Umbilical cord (tissue), 1 donor: ENCODE data around the gene GRM5. TPM values are rescaled to one million over a fixed set of nuclear protein-coding genes. Genes with fewer than 3 reads are reported as not detected.

ENCODE experiments used
- total RNA-seq: library from RNA; depleted of rRNA; stranded (reverse); fragments of >200 nt; gene quantifications from one replicate; pipeline ENCODE4 v1.2.3, GENCODE V29; 2014; ENCODE audit warnings: low replicate concordance; ENCODE audit not compliant: insufficient read depth

Gene GRM5
- total RNA-seq, 1 donor from 2014 or later: 3.1 TPM

Other genes starting within 250 kb of the GRM5 start
- 1.4 TPM for gene TYR, start 111.9 kb upstream of the GRM5 start, total RNA-seq